ENCODE data around the gene ENTPD3. TPM values are rescaled to one million over a fixed set of nuclear protein-coding genes. Genes with fewer than 3 reads are reported as not detected.

ENTPD3 gene
- total RNA-seq, 1 experiment from 2014 or later, result not detected

GRCh38 chr3:40397129-40397528, 10.1 kb downstream of the ENTPD3 start:
- no peak for TF ChIP-seq CTCF (IDR thresholded peaks at IDR 0.05; ENCODE audit: insufficient read depth in 1 of 2, low read depth in 1 of 2, low read length in 1 of 2, severe bottlenecking in 1 of 2, unreplicated experiment in 1 of 2)
- Histone ChIP-seq H3K27me3 (replicated peaks; ENCODE audit: control insufficient read depth, insufficient read depth, low read length) (no peaks in the 10 kb centered on the region), H3K4me1 (no peaks in the 10 kb centered on the region), H3K4me3 (ENCODE audit: low read depth, low read length) (no peak overlapping the region), H3K36me3 (ENCODE audit: control insufficient read depth, insufficient read depth, low read length) (no peaks in the 10 kb centered on the region), H3K9me3 (no peaks in the 10 kb centered on the region)
- H3K36me3 Mint-ChIP-seq (ENCODE audit: insufficient read depth, unreplicated experiment), result no peaks in the 10 kb centered on the region
- no TSS peak for BruUV-seq (replicated peaks)
- peaks cover 13% of the 10 kb centered on the region for H3K27me3 Mint-ChIP-seq (ENCODE audit: insufficient read depth, unreplicated experiment)
- H3K4me1 Mint-ChIP-seq (ENCODE audit: low read depth, unreplicated experiment), result no peaks in the 10 kb centered on the region
- POLR2A ChIA-PET, result no interaction called here
- intact Hi-C loops (cut with micrococcal nuclease; ENCODE audit: unreplicated experiment), result no loop called here
- CTCF ChIA-PET, result no interaction called here
- no peak overlapping the region for H3K27ac Mint-ChIP-seq (ENCODE audit: unreplicated experiment)
- H3K4me3 Mint-ChIP-seq (ENCODE audit: unreplicated experiment), result no peak overlapping the region
- no peaks in the 10 kb centered on the region for H3K9me3 Mint-ChIP-seq (ENCODE audit: unreplicated experiment)
- DNase-seq, result no peak

- H3K27ac Mint-ChIP-seq (ENCODE audit: unreplicated experiment), result no peak overlapping the region
- DNase-seq, result no peak
- no peak for TF ChIP-seq CTCF (IDR thresholded peaks at IDR 0.05; ENCODE audit: insufficient read depth in 1 of 2, low read depth in 1 of 2, low read length in 1 of 2, severe bottlenecking in 1 of 2, unreplicated experiment in 1 of 2)
- POLR2A ChIA-PET, result no interaction called here
- peaks cover 15% of the 10 kb centered on the region for H3K27me3 Mint-ChIP-seq (ENCODE audit: insufficient read depth, unreplicated experiment)
- intact Hi-C loops (cut with micrococcal nuclease; ENCODE audit: unreplicated experiment), result no loop called here
- H3K27me3 ChIP-seq (replicated peaks; ENCODE audit: control insufficient read depth, insufficient read depth, low read length), result no peaks in the 10 kb centered on the region
- no peaks in the 10 kb centered on the region for H3K9me3 ChIP-seq
- CTCF ChIA-PET, result no interaction called here
- H3K36me3 ChIP-seq (ENCODE audit: control insufficient read depth, insufficient read depth, low read length), result no peaks in the 10 kb centered on the region
- no peaks in the 10 kb centered on the region for H3K9me3 Mint-ChIP-seq (ENCODE audit: unreplicated experiment)
- no peaks in the 10 kb centered on the region for H3K4me1 Mint-ChIP-seq (ENCODE audit: low read depth, unreplicated experiment)
- H3K4me3 Mint-ChIP-seq (ENCODE audit: unreplicated experiment), result no peak overlapping the region
- no TSS peak for BruUV-seq (replicated peaks)
- H3K36me3 Mint-ChIP-seq (ENCODE audit: insufficient read depth, unreplicated experiment), result no peaks in the 10 kb centered on the region
- no peaks in the 10 kb centered on the region for H3K4me1 ChIP-seq
- H3K4me3 ChIP-seq (ENCODE audit: low read depth, low read length), result no peak overlapping the region
Measured at GRCh38 chr3:40397912-40398311, 10.9 kb downstream of the ENTPD3 start.

GRCh38 chr3:40398346-40398745, 11.4 kb downstream of the ENTPD3 start:
- no peaks in the 10 kb centered on the region for H3K4me1 Mint-ChIP-seq (ENCODE audit: low read depth, unreplicated experiment)
- H3K27ac Mint-ChIP-seq (ENCODE audit: unreplicated experiment), result no peak overlapping the region
- Histone ChIP-seq H3K4me3 (ENCODE audit: low read depth, low read length) (no peak overlapping the region), H3K9me3 (no peaks in the 10 kb centered on the region), H3K4me1 (no peaks in the 10 kb centered on the region), H3K27me3 (replicated peaks; ENCODE audit: control insufficient read depth, insufficient read depth, low read length) (no peaks in the 10 kb centered on the region), H3K36me3 (ENCODE audit: control insufficient read depth, insufficient read depth, low read length) (no peaks in the 10 kb centered on the region)
- no peaks in the 10 kb centered on the region for H3K9me3 Mint-ChIP-seq (ENCODE audit: unreplicated experiment)
- ChIA-PET CTCF (no interaction called here), POLR2A (no interaction called here)
- TF ChIP-seq CTCF (IDR thresholded peaks at IDR 0.05; ENCODE audit: insufficient read depth in 1 of 2, low read depth in 1 of 2, low read length in 1 of 2, severe bottlenecking in 1 of 2, unreplicated experiment in 1 of 2), result no peak
- peaks cover 15% of the 10 kb centered on the region for H3K27me3 Mint-ChIP-seq (ENCODE audit: insufficient read depth, unreplicated experiment)
- H3K36me3 Mint-ChIP-seq (ENCODE audit: insufficient read depth, unreplicated experiment), result no peaks in the 10 kb centered on the region
- intact Hi-C loops (cut with micrococcal nuclease; ENCODE audit: unreplicated experiment), result no loop called here
- no peak for DNase-seq
- BruUV-seq (replicated peaks), result no TSS peak
- no peak overlapping the region for H3K4me3 Mint-ChIP-seq (ENCODE audit: unreplicated experiment)

Data from Caco-2 (cell line).